Measurements from ENCODE around the gene CATSPERZ. TPM values are rescaled to one million over a fixed set of nuclear protein-coding genes. Genes with fewer than 3 reads are reported as not detected.
"Not testable (repeated sequence)": the region's sequence is repeated elsewhere in the genome, so short reads cannot be mapped to it uniquely, and the experiment has no call there.

CATSPERZ gene
- total RNA-seq, 1 experiment from 2014 or later: not detected

- peak overlapping the region; percentile 79; the same call in 1 of the 2 replicates for H3K4me2 ChIP-seq
- peaks cover 7% of the 10 kb centered on the region for H4K20me1 ChIP-seq (ENCODE audit: insufficient read depth)
- peaks cover 61% of the 10 kb centered on the region for H3F3A ChIP-seq (ENCODE audit: insufficient read depth, low read depth)
- no peak overlapping the region for H3K27ac ChIP-seq
- peaks cover 65% of the 10 kb centered on the region for H3K79me2 ChIP-seq (ENCODE audit: low read depth)
- intact Hi-C loops (cut with micrococcal nuclease; ENCODE audit: unreplicated experiment): no loop called here
- H3K36me3 ChIP-seq (ENCODE audit: low read depth): peaks cover 4% of the 10 kb centered on the region; the same call in 1 of the 2 replicates
- POLR2A ChIA-PET (ENCODE audit: unreplicated experiment): no interaction called here
- peaks cover 25% of the 10 kb centered on the region for H3K4me1 ChIP-seq (replicated peaks; ENCODE audit: insufficient read depth)
- H3K27me3 ChIP-seq (ENCODE audit: insufficient read depth, low read depth): no peaks in the 10 kb centered on the region
- no peaks in the 10 kb centered on the region for H3K9me2 ChIP-seq (ENCODE audit: insufficient read depth)
- BruUV-seq (replicated peaks): no TSS peak
- no peaks in the 10 kb centered on the region for H3K9me3 ChIP-seq (ENCODE audit: insufficient read depth, low read depth)
- H2AFZ ChIP-seq: no peak overlapping the region
- CTCF ChIA-PET: no interaction called here
- DNase-seq: peak in 1 of 2 experiments; percentile 31
- no peak; the same call in 1 of the 2 replicates for TF ChIP-seq CTCF (conservative IDR thresholded peaks at IDR 0.05)
- TF ChIP-seq EZH2 (IDR thresholded peaks at IDR 0.05; ENCODE audit: low read depth): no peak
- H3K4me3 ChIP-seq: no peak overlapping the region
Observed at GRCh38 chr11:64314805-64315561, 14.8 kb downstream of the CATSPERZ start.

GRCh38 chr11:64315667-64316526, 15.7 kb downstream of the CATSPERZ start:
- intact Hi-C loops (cut with micrococcal nuclease; ENCODE audit: unreplicated experiment): loop anchor here (2.0 kb wide), 1 partner anchor 75 kb away; the partner anchor contains the start of gene FKBP2
- H3K9me2 ChIP-seq (ENCODE audit: insufficient read depth); H2AFZ ChIP-seq; H3K27me3 ChIP-seq (ENCODE audit: insufficient read depth, low read depth); H3K36me3 ChIP-seq (ENCODE audit: low read depth); BruUV-seq (replicated peaks); H3K9me3 ChIP-seq (ENCODE audit: insufficient read depth, low read depth); H4K20me1 ChIP-seq (ENCODE audit: insufficient read depth): not testable (repeated sequence)
- CTCF ChIA-PET: interaction anchor here (0.5 to 2.7 kb wide), 3 partner anchors 26 to 1829 kb away, joined by 3 to 87 read pairs (median 3); no protein-coding TSS in a partner anchor
- POLR2A ChIA-PET (ENCODE audit: unreplicated experiment): interaction anchor here (0.7 kb wide), 1 partner anchor 39 kb away, joined by 3 read pairs; no protein-coding TSS in a partner anchor
- Histone ChIP-seq H3F3A (ENCODE audit: insufficient read depth, low read depth) (peaks cover 66% of the 10 kb centered on the region), H3K4me3 (peak overlapping the region; percentile 69), H3K79me2 (ENCODE audit: low read depth) (peaks cover 65% of the 10 kb centered on the region), H3K4me2 (peak overlapping the region; percentile 79), H3K4me1 (replicated peaks; ENCODE audit: insufficient read depth) (peaks cover 34% of the 10 kb centered on the region), H3K27ac (peak overlapping the region; percentile 87)
- DNase-seq: peak in 1 of 2 experiments; percentile 26

- CTCF ChIA-PET: interaction anchor here (0.5 to 2.7 kb wide), 11 partner anchors 16 to 820 kb away, joined by 3 to 87 read pairs (median 10); no protein-coding TSS in a partner anchor
- Histone ChIP-seq H3K4me2 (peak overlapping the region; percentile 79), H3K27ac (peak overlapping the region; percentile 87), H3K4me3 (peak overlapping the region; percentile 69), H3K9me2 (ENCODE audit: insufficient read depth) (no peaks in the 10 kb centered on the region), H3K9me3 (ENCODE audit: insufficient read depth, low read depth) (no peaks in the 10 kb centered on the region), H4K20me1 (ENCODE audit: insufficient read depth) (peaks cover 5% of the 10 kb centered on the region; the same call in 1 of the 2 replicates), H2AFZ (peak overlapping the region; percentile 71), H3K79me2 (ENCODE audit: low read depth) (peaks cover 59% of the 10 kb centered on the region), H3F3A (ENCODE audit: insufficient read depth, low read depth) (peaks cover 72% of the 10 kb centered on the region), H3K36me3 (ENCODE audit: low read depth) (peaks cover 7% of the 10 kb centered on the region; the same call in 1 of the 2 replicates), H3K4me1 (replicated peaks; ENCODE audit: insufficient read depth) (peaks cover 43% of the 10 kb centered on the region), H3K27me3 (ENCODE audit: insufficient read depth, low read depth) (no peaks in the 10 kb centered on the region)
- DNase-seq: peak; percentile 70 to 78
- intact Hi-C loops (cut with micrococcal nuclease; ENCODE audit: unreplicated experiment): loop anchor here (1.0 to 2.0 kb wide), 3 partner anchors 16 to 76 kb away; partner anchors contain the start of gene FKBP2
- POLR2A ChIA-PET (ENCODE audit: unreplicated experiment): interaction anchor here (0.6 to 2.0 kb wide), 8 partner anchors 15 to 80 kb away, joined by 3 to 38 read pairs (median 6); no protein-coding TSS in a partner anchor
- TF ChIP-seq CTCF (conservative IDR thresholded peaks at IDR 0.05): peak; percentile 58
- TF ChIP-seq EZH2 (IDR thresholded peaks at IDR 0.05; ENCODE audit: low read depth): no peak
- TSS peak; percentile 99 for BruUV-seq (replicated peaks)
Observed at GRCh38 chr11:64316672-64317324, 16.6 kb downstream of the CATSPERZ start.
